Ishikawa (cell line): ENCODE data around the gene BRD3.
A peak's percentile ranks its signal among the peaks of the same experiment; 100 is the strongest.

Source experiments
- CEBPB ChIP-seq: IDR thresholded peaks from 2 replicates; pipeline ENCODE4 v1.6.1; 2012
- EGR1 ChIP-seq: IDR thresholded peaks from 2 replicates; pipeline ENCODE4 v1.6.1; 2012
- EP300 ChIP-seq: IDR thresholded peaks from 2 replicates; pipeline ENCODE4 v1.6.1; 2012; ENCODE audit warnings: borderline replicate concordance
- TAF1 ChIP-seq: IDR thresholded peaks from 2 replicates; pipeline ENCODE4 v1.6.1; 2012; ENCODE audit warnings: low read depth, mild to moderate bottlenecking
- TEAD4 ChIP-seq: IDR thresholded peaks from 2 replicates; pipeline ENCODE4 v1.6.1; 2012
- YY1 ChIP-seq: IDR thresholded peaks from 2 replicates; pipeline ENCODE4 v1.6.1; 2012; ENCODE audit warnings: low read depth

DNA sequence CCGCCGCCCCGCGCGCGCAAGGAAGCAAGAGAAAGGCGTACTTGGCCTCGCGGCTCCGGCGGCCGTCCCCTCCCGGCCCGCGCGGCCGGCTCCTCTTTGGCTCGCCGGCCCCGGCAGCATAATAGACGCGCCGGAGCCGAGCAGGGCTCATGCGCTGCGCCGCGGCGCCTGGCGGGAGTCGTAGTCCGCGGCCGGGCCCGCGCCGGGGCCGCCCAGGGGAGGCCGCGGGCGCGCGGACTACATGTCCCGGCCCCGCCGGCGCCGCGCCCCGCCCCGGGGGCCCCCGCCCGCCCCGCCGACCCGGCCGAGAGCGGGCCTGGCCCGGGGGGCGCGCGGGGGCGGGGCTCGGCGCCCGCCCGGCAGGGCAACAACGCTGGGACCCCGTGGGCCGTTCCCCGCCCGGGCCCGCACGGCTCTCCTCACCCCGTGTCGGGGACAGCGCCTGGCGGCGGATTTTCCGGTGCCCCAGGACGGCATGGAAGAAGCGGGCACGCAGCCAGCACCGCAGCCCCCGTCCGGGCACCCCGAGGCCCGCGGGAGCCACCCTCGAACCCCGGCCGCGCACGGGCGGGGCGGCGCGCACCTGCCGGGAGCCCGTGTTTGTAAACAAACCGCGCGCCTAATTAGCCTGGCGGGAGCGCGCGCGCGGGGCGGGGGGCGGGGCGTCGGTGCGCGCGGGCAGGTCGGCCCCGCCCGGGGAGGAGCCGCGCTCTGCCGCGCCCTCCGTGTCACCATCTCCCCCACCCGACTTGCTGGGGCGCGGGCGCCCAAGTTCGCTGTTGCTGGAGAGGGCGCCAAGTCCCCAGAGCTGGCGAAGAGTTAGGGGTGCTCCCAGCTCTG, at the start of gene BRD3:
- TF ChIP-seq TEAD4: no peak
- no peak for TF ChIP-seq CEBPB
- no peak for TF ChIP-seq EP300
- TF ChIP-seq YY1: no peak
- TF ChIP-seq TAF1: no peak; the same call in 1 of the 2 replicates
- peak; percentile 9; the same call in 1 of the 2 replicates for TF ChIP-seq EGR1
